ENCODE results near the gene CST3.

CST3 gene

DNA sequence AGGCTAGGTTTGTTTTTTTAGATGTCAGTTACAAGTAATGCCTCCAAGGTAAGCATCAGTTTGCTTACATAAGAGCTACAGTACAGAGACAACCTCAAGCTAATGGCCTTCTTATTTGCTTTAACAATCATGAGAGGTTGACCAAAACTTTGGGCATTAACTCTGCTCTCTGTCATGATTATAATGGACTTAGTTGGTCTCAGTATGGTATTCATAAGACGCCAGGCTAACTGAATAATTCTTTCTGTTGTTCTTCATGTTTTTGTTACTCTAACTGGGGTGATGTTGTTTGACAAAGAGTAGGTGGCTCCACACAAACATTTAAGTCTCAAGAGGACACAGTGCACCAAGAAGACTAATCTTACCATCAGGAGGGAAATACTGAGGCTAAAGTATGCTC is 41.8 kb downstream of the CST3 start:
- no peak for DNase-seq

DNA sequence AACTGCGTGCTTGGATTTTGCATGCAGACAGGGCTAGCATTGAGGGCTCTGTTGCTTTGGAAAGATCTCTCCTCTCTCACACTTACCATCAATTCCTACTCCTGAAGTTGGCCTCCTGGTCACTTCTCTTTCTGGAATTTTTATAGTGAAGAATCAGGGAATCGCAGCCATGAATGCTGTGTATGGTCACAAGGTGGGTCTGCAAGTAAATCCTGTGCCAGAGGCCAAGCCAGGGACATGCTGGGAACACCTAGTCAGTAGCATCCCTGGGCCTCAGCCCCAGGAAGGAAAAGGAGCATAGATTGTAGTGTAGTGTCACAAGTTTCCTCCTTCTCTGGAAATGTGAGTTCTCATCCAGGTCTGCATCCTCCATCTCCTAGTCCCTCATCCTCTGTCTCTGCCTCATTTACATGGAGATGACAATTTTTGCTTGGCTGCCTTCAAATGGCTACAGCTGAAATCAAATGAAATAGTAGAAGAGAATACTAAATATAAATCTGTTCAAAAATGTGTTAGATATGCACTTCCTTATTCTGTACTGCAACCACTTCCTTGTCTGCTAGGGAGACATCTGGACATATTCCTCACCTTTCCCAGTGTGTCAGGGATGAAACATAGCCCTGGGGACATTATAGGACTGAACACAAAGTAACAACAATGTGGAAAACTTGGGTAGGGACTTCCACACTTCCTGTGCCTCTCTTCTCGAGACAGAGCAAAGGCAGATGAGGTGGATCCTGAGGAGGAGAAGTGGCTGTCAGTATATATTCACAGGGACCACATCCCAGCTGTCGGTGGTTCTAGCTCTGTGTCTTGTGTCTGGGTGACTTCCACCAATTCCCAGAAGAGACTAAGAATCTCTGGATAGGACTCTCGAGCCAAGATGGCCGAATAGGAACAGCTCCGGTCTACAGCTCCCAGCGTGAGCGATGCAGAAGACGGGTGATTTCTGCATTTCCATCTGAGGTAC is 49.0 kb downstream of the CST3 start:
- DNase-seq: no peak

DNA sequence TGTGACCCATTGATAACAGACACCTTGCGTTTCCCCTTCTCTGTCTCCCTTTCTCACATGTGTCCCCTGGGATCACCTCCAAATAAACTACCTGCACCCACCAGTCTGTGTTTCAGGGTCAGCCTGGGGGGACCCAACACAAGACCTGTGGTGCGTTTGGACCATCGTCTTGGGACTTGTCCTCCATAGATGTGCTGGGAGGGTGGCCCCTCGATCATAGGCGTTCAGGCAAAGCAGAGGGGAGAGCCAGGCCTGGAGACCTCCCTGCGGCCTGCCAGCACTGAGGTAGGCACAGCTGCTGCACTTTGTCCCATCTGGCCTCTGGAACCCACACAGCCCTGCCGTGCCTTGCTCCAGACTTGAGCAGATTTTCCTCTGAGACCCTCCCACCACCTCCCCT is 50.1 kb downstream of the CST3 start:
- no peak for DNase-seq

DNA sequence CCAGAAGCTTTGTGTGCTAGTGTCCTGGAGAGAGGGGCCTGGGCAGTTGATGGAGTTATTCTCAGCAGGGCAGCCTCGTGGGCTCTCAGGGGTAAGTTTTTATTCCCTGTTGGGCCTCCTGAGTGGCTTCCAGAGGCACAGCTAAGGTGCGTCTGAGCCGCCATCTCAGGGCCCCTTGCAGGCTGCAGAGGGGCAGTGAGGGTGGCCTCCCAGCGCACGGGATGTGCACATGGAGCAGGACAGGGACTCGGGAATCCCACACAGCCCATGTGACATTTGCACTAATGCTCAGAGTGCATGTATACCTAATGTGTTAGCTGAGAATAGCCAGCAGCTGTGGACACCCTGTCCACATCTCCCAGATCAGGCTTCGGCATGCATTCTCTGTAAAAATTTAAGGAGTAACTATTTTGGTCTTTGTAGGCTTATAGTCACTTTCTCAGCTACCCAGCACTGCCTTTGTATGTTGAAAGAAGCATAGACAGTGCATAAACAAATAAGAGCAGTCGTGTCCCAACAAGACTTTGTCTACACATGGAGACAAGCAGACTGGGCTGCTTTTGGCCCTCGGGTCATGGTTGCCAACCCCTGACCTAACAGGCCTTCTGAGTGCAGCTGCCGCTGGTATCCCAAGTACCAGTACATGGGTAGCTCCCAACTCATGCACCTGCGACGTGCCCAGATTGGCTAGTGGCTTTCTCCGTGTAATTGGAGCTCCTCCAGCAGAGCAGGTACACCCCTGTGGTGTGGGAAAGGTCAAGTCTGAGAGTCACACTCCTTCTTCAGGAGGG is 50.8 kb downstream of the CST3 start:
- no peak for DNase-seq

DNA sequence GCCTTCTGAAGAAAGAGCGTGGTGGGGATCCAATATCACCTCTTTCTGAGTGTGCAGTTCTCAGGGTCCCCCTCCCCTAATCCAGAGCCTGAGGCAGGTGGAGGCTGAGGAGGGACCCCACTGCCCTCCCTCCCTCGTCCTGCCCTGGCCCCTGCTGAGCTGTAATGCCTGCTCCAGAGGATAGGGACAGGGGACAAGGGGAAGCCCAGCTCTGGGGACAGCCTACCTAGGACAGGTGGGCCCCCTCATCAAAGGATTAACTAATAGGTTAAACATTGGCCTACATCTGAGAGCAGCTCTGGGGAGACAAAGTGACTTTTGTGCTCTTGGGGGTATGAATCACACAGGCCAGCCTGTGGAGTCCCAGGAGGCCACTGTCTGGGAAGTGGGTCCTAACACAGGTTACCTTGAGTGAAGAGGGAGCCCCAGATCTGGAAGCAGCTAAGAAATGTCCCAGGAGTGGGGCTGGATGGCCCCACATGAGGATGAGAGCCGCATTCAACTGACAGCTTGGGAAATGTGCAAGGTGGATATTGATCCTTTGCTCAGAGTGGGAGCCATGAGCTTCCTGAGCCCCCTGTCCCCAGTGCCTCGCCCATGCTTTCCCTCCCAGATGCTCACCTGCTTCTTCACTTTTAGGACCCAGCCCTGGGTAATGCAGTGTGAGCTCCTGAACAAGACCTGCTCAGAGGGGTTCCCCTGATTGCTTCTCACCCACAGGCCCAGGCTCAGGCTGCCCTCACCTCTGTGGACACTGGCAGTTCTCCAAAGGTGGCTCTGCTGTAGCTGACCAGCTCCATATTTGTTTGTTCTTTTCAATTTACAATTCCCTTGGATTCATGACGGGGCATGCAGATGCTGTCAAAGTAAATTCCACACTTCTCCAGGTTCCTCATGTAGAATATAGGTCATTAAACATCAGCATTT is 51.7 kb downstream of the CST3 start:
- no peak for DNase-seq

DNA sequence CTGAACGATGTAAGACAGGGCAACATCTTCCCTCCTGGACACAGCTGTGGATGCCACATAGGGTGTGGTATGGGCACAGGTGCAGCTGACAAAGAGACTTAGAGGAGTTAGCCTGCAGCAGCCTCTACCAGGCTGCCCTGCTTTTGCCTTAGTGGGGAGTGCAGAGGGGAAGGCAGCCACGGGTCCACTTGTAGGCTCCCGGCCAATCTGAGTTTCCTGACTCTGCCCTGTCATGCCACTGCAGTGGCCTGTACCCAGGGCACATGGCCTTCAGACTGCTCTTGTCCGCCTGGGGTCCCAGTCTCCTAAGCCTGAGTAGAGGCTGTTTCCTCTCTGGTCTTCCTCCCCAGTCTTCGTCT is 52.3 kb downstream of the CST3 start:
- no peak for DNase-seq

DNA sequence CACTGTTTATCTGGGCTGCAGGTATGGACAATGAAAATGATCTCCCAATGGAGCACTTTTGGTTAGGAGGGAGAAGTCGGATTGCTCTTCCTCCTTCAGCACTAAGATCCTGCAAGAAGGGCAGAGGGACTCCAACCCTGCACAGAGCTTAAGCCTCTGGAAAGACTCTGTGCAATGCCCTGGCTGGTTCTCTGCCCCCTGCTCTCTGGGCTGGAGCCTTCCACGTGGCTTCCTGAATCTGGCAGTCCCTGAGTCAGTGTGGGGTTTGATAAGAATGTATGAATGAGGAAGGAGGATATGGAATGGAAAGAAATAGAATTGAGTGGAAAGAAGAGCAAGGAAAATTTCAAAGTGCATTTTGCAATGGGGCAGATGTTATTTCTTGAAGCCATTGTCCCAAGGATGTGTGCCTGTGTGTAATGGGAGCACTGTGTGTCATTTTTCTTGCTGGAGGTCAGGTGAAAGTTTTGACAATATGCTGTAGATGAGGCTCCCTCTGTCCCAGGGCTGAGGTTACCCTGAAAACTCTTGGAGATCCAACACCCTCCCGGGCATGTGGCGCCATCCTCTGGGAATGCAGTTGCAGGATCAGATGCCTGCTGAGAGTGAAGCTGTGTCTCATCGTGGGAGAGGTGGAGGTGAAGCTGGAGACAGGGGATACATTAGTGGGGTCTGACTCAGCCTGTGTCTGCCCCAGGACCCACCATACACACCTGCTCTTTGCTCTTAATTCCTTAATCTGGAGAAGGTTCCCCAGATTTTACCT is 53.1 kb downstream of the CST3 start:
- no peak for DNase-seq
